Lung (tissue), 12 donors: Measurements from ENCODE around the gene PRPF8. TPM values are rescaled to one million over a fixed set of nuclear protein-coding genes. Genes with fewer than 3 reads are reported as not detected.
"Not testable (repeated sequence)": the region's sequence is repeated elsewhere in the genome, so short reads cannot be mapped to it uniquely, and the experiment has no call there.

ENCODE experiments used
- ATAC-seq: fragments of 200-7000 bp; cut with Tn5 transposase; one replicate; pipeline ENCODE4 v1.9.1; 2020; ENCODE audit warnings: moderate number of reproducible peaks; ENCODE audit not compliant: insufficient read depth, low FRiP score
- DNase-seq, 3 donors: peaks; one replicate each; pipeline ENCODE4 v3.0.0-alpha.2; 2013 to 2017
- H3K27ac ChIP-seq, 2 donors: one replicate each; pipeline ENCODE4 v1.5.1; 2013; ENCODE audit warnings: mild to moderate bottlenecking in 2 of 2, moderate library complexity in 2 of 2, control low read depth in 1 of 2, inconsistent platforms in 1 of 2, low read depth in 1 of 2, low read length in 1 of 2
- H3K27me3 ChIP-seq, 3 donors: one replicate each; pipeline ENCODE4 v1.5.1; 2013; ENCODE audit warnings: low read length in 2 of 3; ENCODE audit not compliant: control insufficient read depth in 3 of 3, insufficient read depth in 3 of 3
- H3K36me3 ChIP-seq, 4 donors: one replicate each; pipeline ENCODE4 v1.5.1; 2013; ENCODE audit warnings: low read length in 4 of 4, mild to moderate bottlenecking in 1 of 4, moderate library complexity in 1 of 4; ENCODE audit not compliant: control insufficient read depth in 4 of 4, insufficient read depth in 4 of 4
- H3K4me1 ChIP-seq, 5 donors: one replicate each; pipeline ENCODE4 v1.5.1; 2013; ENCODE audit warnings: low read length in 5 of 5, mild to moderate bottlenecking in 2 of 5, moderate library complexity in 1 of 5; ENCODE audit not compliant: control insufficient read depth in 5 of 5, insufficient read depth in 5 of 5
- H3K4me3 ChIP-seq: one replicate; pipeline ENCODE4 v1.5.1; 2013; ENCODE audit warnings: mild to moderate bottlenecking, control low read depth, moderate library complexity
- H3K9ac ChIP-seq, 2 donors: one replicate each; pipeline ENCODE4 v1.5.1; 2013; ENCODE audit warnings: low read length in 2 of 2, control low read depth in 1 of 2; ENCODE audit not compliant: insufficient read depth in 1 of 2
- H3K9me3 ChIP-seq, 4 donors: one replicate each; pipeline ENCODE4 v1.5.1; 2013; ENCODE audit warnings: low read length in 3 of 4, mild to moderate bottlenecking in 1 of 4, moderate library complexity in 1 of 4; ENCODE audit not compliant: control insufficient read depth in 4 of 4, insufficient read depth in 3 of 4
- WGBS, 2 donors: extraction: QIAGEN DNeasy Blood & Tissue Kit; methylation state at CpG; one replicate each; pipeline ENCODE4 v1.1.7; 2013; 5-methylcytosine and 5-hydroxymethylcytosine counted together
- polyA plus RNA-seq, 2 donors: library from polyadenylated mRNA; stranded (reverse); fragments of 200-250 nt; gene quantifications; one replicate each; pipeline ENCODE4 v1.2.1, GENCODE V29; 2013
- total RNA-seq, 2 donors: library from RNA; depleted of rRNA in 1 of 2; stranded (reverse); fragments of >200 nt in 1 of 2; gene quantifications; one replicate each; pipeline ENCODE4 v1.2.1, GENCODE V29; 2014 to 2021
- TF ChIP-seq, protein P1 (sequence below): IDR thresholded peaks from 2 replicates; pipeline ENCODE4 v1.5.1; 2012; ENCODE audit warnings: mild to moderate bottlenecking; ENCODE audit errors: control extremely low read depth, extremely low read depth
- donor health status: control.
- donor health status: control.
- donor health status: Bipolar disorder and iron deficiency.
- donor health status: healthy.
- donor health status: DM: yes; HTN: yes; CAD: no.

Gene PRPF8
- total and polyA plus RNA-seq, 4 donors, result 97.2 to 277 (median 161) TPM

DNA sequence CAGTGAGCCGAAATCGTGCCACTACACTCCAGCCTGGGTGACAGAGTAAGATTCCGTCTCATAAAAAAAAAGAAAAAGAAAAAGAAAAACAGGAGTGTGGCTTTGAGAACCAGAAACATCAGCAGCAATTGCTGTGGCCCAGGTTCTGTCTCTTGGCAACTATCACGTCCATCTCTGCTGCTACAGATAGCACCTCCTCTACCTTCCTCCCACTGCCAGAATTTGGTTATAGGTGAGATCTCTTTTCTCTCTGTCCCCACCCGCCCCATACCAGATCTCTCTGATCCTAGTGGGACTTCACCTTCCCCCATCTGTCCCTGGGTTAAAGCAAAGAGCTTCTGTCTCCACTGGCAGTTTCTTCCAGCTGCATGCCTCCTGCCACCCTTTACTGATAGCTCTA, 22.4 kb upstream of the PRPF8 start:
- Histone ChIP-seq H3K27me3 (no peaks in the 10 kb centered on the region), H3K9ac (no peak overlapping the region), H3K4me3 (no peak overlapping the region), H3K4me1 (peaks cover 0 to 10% (median 3%) of the 10 kb centered on the region in 5 donors), H3K36me3 (peaks cover 0 to 8% (median 2%) of the 10 kb centered on the region in 4 donors), H3K9me3 (no peaks in the 10 kb centered on the region), H3K27ac (no peak overlapping the region)
- 91 to 93% methylated on average over 5 of the region's 5 CpGs for WGBS, 2 donors
- TF ChIP-seq, protein P1, sequence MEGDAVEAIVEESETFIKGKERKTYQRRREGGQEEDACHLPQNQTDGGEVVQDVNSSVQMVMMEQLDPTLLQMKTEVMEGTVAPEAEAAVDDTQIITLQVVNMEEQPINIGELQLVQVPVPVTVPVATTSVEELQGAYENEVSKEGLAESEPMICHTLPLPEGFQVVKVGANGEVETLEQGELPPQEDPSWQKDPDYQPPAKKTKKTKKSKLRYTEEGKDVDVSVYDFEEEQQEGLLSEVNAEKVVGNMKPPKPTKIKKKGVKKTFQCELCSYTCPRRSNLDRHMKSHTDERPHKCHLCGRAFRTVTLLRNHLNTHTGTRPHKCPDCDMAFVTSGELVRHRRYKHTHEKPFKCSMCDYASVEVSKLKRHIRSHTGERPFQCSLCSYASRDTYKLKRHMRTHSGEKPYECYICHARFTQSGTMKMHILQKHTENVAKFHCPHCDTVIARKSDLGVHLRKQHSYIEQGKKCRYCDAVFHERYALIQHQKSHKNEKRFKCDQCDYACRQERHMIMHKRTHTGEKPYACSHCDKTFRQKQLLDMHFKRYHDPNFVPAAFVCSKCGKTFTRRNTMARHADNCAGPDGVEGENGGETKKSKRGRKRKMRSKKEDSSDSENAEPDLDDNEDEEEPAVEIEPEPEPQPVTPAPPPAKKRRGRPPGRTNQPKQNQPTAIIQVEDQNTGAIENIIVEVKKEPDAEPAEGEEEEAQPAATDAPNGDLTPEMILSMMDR, result no peak
- no peak for DNase-seq
- no peak for ATAC-seq

DNA sequence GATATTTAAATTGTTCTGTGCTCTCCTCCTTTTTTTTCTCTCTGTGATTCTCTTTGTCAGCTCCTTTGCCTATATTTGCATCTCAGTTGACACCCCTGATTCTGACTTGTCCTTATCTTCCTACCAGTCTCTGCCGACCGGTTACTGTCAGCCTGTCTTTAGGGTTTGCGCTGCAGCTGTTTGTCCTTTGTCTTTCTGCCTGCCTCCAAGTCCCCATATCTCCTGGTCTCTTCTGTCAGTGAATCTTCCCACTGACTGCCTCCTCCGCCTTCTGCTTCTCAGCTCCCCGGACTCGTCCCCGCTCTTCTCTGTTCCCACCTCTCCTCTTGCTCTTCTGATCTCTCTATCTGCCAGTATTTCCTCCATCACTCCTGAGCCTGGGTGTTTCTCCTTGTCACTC, 20.3 kb upstream of the PRPF8 start:
- TF ChIP-seq, protein P1, result no peak
- ATAC-seq (no peak), DNase-seq (no peak)
- no peaks in the 10 kb centered on the region for H3K27me3 ChIP-seq
- no peaks in the 10 kb centered on the region for H3K9me3 ChIP-seq
- no peak overlapping the region for H3K27ac ChIP-seq
- peaks cover 0 to 5% (median 2%) of the 10 kb centered on the region in 4 donors for H3K36me3 ChIP-seq
- H3K4me3 ChIP-seq, result no peak overlapping the region
- 88 to 93% methylated on average over 7 of the region's 7 CpGs for WGBS, 2 donors
- H3K4me1 ChIP-seq, result peaks cover 0 to 4% (median 0%) of the 10 kb centered on the region in 5 donors
- H3K9ac ChIP-seq, result no peak overlapping the region

DNA sequence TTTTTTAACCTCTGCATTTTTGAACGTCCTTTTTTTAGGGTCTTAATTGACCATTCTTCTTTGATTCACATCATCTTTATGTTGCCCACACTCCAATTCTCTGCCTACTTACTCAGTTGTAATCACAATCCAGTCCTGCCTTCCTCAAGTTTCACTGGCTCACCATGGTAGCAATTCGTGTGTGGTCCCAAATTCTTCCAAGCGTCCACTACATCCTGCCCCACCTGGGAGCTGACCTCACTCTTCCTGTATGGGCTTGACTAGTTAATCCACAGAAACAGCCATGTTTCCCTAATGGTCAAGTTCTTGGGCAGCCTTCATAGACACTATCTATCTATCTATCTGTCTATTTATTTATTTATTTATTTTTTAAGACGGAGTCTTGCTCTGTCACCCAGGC, 18.4 kb upstream of the PRPF8 start:
- WGBS, 2 donors, result 52 to 60% methylated on average over 4 of the region's 4 CpGs
- TF ChIP-seq, protein P1, result no peak
- H3K9me3 ChIP-seq, result no peaks in the 10 kb centered on the region
- H3K4me3 ChIP-seq, result no peak overlapping the region
- no peaks in the 10 kb centered on the region for H3K27me3 ChIP-seq
- no peak overlapping the region for H3K27ac ChIP-seq
- no peaks in the 10 kb centered on the region for H3K4me1 ChIP-seq
- ATAC-seq, result no peak
- no peak for DNase-seq
- no peak overlapping the region for H3K9ac ChIP-seq
- H3K36me3 ChIP-seq, result peaks cover 0 to 5% (median 2%) of the 10 kb centered on the region in 4 donors

DNA sequence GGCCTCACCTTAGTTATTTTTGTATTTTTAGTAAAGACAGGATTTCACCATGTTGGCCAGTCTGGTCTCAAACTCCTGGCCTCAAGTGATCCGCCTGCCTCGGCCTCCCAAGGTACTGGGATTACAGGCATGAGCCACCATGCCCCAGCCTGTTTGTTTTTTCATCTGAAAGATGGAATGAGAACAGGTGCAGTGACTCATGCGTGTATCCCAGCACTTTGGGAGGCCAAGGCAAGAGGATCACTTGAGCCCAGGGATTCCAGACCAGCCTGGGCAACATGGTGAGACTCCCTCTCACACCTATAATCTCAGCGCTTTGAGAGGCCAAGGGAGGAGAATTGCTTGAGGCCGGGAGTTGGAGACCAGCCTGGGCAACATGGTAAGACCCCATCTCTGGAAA, 15.2 kb upstream of the PRPF8 start:
- ATAC-seq, H3K9me3 ChIP-seq, H3K27ac ChIP-seq, DNase-seq, H3K27me3 ChIP-seq, H3K4me3 ChIP-seq, H3K9ac ChIP-seq, H3K4me1 ChIP-seq, H3K36me3 ChIP-seq: not testable (repeated sequence)
- 88 to 94% methylated on average over 5 of the region's 5 CpGs for WGBS, 2 donors
